ENCODE results near the gene TEF.

Gene TEF

DNA sequence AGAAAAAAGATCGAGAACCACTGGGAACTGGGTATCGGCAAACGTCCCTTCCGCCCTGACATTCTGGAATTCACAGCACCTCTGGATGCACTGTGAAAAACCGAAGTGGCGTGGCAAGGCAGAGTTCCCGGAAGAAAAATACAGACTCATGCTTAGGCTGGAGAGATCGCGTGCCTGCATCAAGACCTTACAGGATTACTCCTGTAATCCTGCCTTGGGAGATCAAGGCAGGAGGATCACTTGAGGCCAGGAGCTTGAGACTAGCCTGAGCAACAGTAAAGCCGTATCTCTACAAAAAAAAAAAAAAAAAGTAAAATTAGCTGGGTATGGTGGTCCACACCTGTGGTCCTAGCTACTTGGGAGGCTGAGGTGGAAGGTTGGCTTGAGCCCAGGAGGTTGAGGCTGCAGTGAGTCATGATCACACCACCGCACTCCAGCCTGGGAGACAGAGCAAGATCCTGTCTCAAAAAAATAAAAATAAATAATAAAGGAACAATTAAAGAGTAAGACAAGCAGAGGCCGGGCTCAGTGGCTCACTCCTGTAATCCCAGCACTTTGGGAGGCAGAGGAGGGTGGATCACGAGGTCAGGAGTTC lies 19.9 kb upstream of the TEF start:
- TF ChIP-seq, protein P1, sequence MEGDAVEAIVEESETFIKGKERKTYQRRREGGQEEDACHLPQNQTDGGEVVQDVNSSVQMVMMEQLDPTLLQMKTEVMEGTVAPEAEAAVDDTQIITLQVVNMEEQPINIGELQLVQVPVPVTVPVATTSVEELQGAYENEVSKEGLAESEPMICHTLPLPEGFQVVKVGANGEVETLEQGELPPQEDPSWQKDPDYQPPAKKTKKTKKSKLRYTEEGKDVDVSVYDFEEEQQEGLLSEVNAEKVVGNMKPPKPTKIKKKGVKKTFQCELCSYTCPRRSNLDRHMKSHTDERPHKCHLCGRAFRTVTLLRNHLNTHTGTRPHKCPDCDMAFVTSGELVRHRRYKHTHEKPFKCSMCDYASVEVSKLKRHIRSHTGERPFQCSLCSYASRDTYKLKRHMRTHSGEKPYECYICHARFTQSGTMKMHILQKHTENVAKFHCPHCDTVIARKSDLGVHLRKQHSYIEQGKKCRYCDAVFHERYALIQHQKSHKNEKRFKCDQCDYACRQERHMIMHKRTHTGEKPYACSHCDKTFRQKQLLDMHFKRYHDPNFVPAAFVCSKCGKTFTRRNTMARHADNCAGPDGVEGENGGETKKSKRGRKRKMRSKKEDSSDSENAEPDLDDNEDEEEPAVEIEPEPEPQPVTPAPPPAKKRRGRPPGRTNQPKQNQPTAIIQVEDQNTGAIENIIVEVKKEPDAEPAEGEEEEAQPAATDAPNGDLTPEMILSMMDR (IDR thresholded peaks at IDR 0.05; ENCODE audit: low read depth, low read length) = no peak
- no peak overlapping the region for H3K4me3 ChIP-seq (ENCODE audit: low read depth, low read length)

DNA sequence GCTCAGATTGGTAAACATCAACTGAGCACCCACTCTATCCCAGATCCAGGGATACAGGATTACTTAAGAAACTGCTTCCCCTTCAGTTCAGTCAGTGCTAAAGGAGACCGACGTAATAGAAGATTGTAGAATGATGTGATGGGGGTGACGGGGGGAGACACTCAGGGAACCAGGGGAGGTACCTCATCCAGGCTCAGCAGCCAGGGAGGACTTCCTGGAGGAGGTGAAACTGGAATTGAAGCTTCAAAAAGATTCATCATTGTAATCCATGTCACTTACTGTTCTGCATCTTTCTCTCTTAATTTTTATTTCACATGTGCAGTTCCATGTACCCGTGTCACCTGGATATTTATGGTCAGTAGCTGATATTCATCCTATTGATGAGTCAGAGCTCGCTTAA lies 19.1 kb upstream of the TEF start:
- no peak overlapping the region for H3K4me3 ChIP-seq (ENCODE audit: low read depth, low read length)
- TF ChIP-seq, protein P1 (IDR thresholded peaks at IDR 0.05; ENCODE audit: low read depth, low read length) = no peak

DNA sequence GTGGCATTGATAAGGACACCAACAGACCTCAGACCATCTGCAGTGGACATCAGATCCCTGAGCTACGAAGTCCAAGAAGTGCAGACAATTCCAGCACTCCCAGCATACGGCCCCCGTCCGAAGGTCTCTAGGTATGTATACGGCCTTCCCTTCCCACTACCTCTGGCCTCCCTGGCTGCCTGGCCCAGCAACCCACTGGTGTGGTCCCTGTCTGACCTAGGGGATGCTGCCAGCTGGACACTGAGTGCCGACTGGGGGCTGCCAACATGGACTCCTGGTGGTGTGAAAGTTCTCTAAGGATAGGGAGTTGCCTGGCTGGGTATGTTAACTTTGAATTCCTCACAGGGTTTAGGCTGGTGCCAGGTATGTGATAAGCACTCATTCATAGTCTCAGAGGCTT lies 17.5 kb upstream of the TEF start:
- H3K4me3 ChIP-seq (ENCODE audit: low read depth, low read length) = no peak overlapping the region
- TF ChIP-seq, protein P1 (IDR thresholded peaks at IDR 0.05; ENCODE audit: low read depth, low read length) = no peak

DNA sequence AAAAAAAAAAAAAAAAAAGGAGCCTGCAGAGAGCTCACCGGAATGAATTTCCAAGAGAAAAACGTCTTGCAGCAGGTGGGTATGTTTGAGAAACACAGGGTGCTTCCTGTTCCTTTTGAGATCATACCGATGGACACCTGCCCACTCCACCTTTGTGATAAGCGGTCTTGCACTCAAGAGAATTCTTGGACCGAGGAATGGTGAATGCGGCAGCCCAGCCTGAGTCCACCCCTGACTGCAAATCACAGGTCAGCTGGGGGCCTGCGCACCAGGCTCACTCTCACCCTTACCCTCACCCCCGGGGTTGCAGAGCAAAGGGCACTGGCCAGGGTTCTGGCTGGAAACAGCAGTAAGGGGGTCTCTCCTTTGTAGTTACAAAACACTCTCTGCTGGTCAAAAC lies 16.8 kb upstream of the TEF start:
- H3K4me3 ChIP-seq (ENCODE audit: low read depth, low read length) = no peak overlapping the region
- TF ChIP-seq, protein P1 (IDR thresholded peaks at IDR 0.05; ENCODE audit: low read depth, low read length) = no peak

DNA sequence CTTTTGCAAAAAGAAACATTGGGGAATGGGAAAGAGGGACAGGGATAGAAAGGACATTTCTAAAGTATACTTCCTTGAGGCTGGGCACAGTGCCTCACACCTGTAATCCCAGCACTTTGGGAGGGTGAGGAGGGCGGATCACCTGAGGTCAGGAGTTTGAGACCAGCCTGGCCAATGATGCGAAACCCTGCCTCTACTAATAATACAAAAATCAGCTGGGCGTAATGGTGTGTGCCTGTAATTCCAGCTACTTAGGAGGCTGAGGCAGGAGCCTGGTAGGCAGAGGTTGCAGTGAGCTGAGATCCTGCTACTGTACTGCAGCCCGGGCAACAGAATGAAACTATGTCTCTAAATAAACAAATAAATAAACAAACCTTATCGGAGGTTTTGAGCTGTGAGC lies 16.3 kb upstream of the TEF start:
- TF ChIP-seq, protein P1 (IDR thresholded peaks at IDR 0.05; ENCODE audit: low read depth, low read length) = no peak
- H3K4me3 ChIP-seq (ENCODE audit: low read depth, low read length) = no peak overlapping the region

DNA sequence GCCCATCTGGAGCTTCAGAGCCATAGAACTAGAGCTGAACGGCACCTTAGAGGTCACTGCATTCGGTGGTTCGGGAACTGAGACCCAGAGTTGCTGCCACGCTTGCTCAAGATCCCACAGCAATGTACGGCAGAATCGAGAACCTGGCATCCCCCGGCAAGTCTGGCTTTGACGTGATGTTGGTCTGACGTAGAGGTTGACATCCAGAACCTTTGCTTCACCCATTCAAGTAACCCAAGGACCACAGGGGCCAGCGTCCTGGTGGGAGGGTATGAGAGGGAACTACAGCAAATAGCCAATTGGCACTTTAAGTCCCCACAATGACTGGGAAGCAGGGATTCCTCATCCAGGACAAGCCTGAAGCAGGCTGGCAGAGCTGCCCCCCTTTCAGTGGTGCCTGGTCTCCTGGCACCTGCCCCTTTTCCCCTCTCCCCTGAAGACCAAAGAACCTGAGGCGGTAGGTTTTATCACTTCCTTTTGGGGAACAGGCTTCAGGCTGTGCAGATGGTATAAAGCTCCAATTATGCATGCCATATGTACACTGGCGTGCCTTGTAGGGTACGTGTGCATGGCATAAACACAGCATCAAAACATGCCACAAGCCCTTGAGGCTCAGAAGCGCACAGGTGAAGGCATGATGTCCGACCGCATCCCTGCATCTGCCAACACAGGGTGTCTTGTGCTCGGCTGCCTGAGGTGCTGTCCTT lies 15.3 kb upstream of the TEF start:
- TF ChIP-seq, protein P1 (IDR thresholded peaks at IDR 0.05; ENCODE audit: low read depth, low read length) = no peak
- H3K4me3 ChIP-seq (ENCODE audit: low read depth, low read length) = no peak overlapping the region

DNA sequence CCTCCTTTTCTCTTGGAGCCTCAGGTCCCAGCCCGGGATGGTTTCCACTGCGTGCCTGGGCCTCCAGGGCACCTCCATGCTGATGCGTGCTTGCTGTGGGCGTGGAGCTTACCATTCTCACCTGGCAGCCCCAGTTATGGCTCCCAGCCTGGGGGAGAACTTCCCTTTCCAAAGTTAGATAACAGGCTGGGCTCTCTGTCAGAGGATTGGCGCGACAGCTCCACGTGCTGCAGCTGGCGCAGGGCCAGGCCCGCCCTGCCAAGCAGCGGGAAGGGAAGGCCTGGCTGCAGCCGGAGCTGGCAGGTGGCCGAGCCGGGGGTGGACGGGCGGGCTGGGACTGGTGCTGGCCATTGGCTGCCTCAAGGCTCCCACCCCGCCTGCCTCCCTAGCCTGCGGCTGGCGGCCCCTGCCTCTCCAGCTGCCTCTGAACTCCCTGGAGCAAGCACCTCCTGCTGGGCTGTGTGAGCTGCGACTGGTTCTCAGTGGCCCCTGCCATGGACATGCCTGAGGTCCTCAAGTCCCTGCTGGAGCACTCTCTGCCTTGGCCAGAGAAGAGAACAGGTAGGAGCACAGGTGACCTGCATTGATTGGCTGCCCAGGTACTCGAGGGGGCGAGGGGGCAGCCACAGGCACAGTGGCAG lies 14.6 kb upstream of the TEF start:
- peak overlapping the region; percentile 23; the same call in 1 of the 2 replicates for H3K4me3 ChIP-seq (ENCODE audit: low read depth, low read length)
- TF ChIP-seq, protein P1 (IDR thresholded peaks at IDR 0.05; ENCODE audit: low read depth, low read length) = peak; percentile 36
